MG63 (cell line): Measurements from ENCODE around the gene METTL25B. TPM values are rescaled to one million over a fixed set of nuclear protein-coding genes. Genes with fewer than 3 reads are reported as not detected.
A peak's percentile ranks its signal among the peaks of the same experiment; 100 is the strongest.

Source experiments
- DNase-seq: peaks from one replicate; pipeline ENCODE4 v3.0.0-alpha.2; 2020
- H3K27me3 ChIP-seq: fragments of 250-450 bp; sonication (Bioruptor Pico); 2 replicates; pipeline ENCODE4 v1.5.1; 2020; ENCODE audit warnings: mild to moderate bottlenecking, moderate library complexity
- H3K36me3 ChIP-seq: fragments of 250-450 bp; sonication (Bioruptor Pico); 2 replicates; pipeline ENCODE4 v1.5.1; 2020; ENCODE audit warnings: mild to moderate bottlenecking, moderate library complexity
- H3K4me3 ChIP-seq: fragments of 250-450 bp; sonication (Bioruptor Pico); 2 replicates; pipeline ENCODE4 v1.5.1; 2020; ENCODE audit warnings: mild to moderate bottlenecking, moderate library complexity
- H3K9me3 ChIP-seq: fragments of 250-450 bp; sonication (Bioruptor Pico); 2 replicates; pipeline ENCODE4 v1.5.1; 2020; ENCODE audit warnings: mild to moderate bottlenecking, moderate library complexity
- total RNA-seq: library from RNA; depleted of rRNA; stranded (reverse); fragments of >200 nt; shearing (Covaris generic); gene quantifications from 2 replicates; pipeline ENCODE4 v1.2.3, GENCODE V29; 2014; ENCODE audit warnings: low replicate concordance; rRNA removed

The METTL25B gene
- total RNA-seq, 1 experiment from 2014 or later: 20.8 TPM

- peak; percentile 52 for DNase-seq
- Histone ChIP-seq H3K27me3 (no peaks in the 10 kb centered on the region), H3K4me3 (peak overlapping the region; percentile 88), H3K36me3 (peaks cover 43% of the 10 kb centered on the region), H3K9me3 (no peaks in the 10 kb centered on the region)
Measured at GRCh38 chr1:156767879-156768604, 39.8 kb downstream of the METTL25B start.

GRCh38 chr1:156768610-156769295 is 40.5 kb downstream of the METTL25B start:
- DNase-seq: no peak
- peaks cover 50% of the 10 kb centered on the region for H3K36me3 ChIP-seq
- peak overlapping the region; percentile 88 for H3K4me3 ChIP-seq
- H3K9me3 ChIP-seq: no peaks in the 10 kb centered on the region
- no peaks in the 10 kb centered on the region for H3K27me3 ChIP-seq

GRCh38 chr1:156772222-156772621 is 44.0 kb downstream of the METTL25B start:
- no peak for DNase-seq
- Histone ChIP-seq H3K36me3 (peaks cover 62% of the 10 kb centered on the region), H3K9me3 (no peaks in the 10 kb centered on the region), H3K27me3 (no peaks in the 10 kb centered on the region), H3K4me3 (no peak overlapping the region)

GRCh38 chr1:156772728-156773497 is 44.6 kb downstream of the METTL25B start:
- Histone ChIP-seq H3K27me3 (no peaks in the 10 kb centered on the region), H3K4me3 (no peak overlapping the region), H3K9me3 (no peaks in the 10 kb centered on the region), H3K36me3 (peaks cover 60% of the 10 kb centered on the region)
- no peak for DNase-seq

GRCh38 chr1:156773607-156774006 is 45.3 kb downstream of the METTL25B start:
- H3K4me3 ChIP-seq: no peak overlapping the region
- DNase-seq: no peak
- no peaks in the 10 kb centered on the region for H3K9me3 ChIP-seq
- no peaks in the 10 kb centered on the region for H3K27me3 ChIP-seq
- peaks cover 53% of the 10 kb centered on the region for H3K36me3 ChIP-seq

GRCh38 chr1:156775799-156776198 is 47.5 kb downstream of the METTL25B start:
- no peaks in the 10 kb centered on the region for H3K9me3 ChIP-seq
- DNase-seq: no peak

GRCh38 chr1:156776942-156777341 is 48.7 kb downstream of the METTL25B start:
- DNase-seq: no peak
- H3K9me3 ChIP-seq: no peaks in the 10 kb centered on the region
- H3K27me3 ChIP-seq: no peaks in the 10 kb centered on the region

More at GRCh38 chr1:156775799-156776198, 47.5 kb downstream of the METTL25B start:
- Histone ChIP-seq H3K36me3 (peaks cover 48% of the 10 kb centered on the region), H3K4me3 (no peak overlapping the region), H3K27me3 (no peaks in the 10 kb centered on the region)

GRCh38 chr1:156777573-156777972 is 49.3 kb downstream of the METTL25B start:
- DNase-seq: no peak

More at GRCh38 chr1:156776942-156777341, 48.7 kb downstream of the METTL25B start:
- Histone ChIP-seq H3K36me3 (peaks cover 45% of the 10 kb centered on the region), H3K4me3 (no peak overlapping the region)

GRCh38 chr1:156781585-156782186 is 53.4 kb downstream of the METTL25B start:
- H3K27me3 ChIP-seq: no peaks in the 10 kb centered on the region
- no peaks in the 10 kb centered on the region for H3K9me3 ChIP-seq
- H3K4me3 ChIP-seq: no peak overlapping the region
- no peak for DNase-seq
- H3K36me3 ChIP-seq: peaks cover 63% of the 10 kb centered on the region

More at GRCh38 chr1:156777573-156777972, 49.3 kb downstream of the METTL25B start:
- Histone ChIP-seq H3K27me3 (no peaks in the 10 kb centered on the region), H3K36me3 (peaks cover 45% of the 10 kb centered on the region), H3K9me3 (no peaks in the 10 kb centered on the region), H3K4me3 (no peak overlapping the region)

GRCh38 chr1:156785458-156785857 is 57.2 kb downstream of the METTL25B start:
- no peak for DNase-seq
- no peaks in the 10 kb centered on the region for H3K27me3 ChIP-seq
- no peaks in the 10 kb centered on the region for H3K9me3 ChIP-seq
- H3K36me3 ChIP-seq: peaks cover 83% of the 10 kb centered on the region
- H3K4me3 ChIP-seq: no peak overlapping the region

Other genes with a start within 250 kb of the METTL25B start
- gene MEF2D, start 227.7 kb upstream of the METTL25B start, total RNA-seq: 3.4 and 11.7 TPM in 2 replicates
- 18.7 and 20.7 TPM in 2 replicates for gene IQGAP3, start 155.9 kb upstream of the METTL25B start, total RNA-seq
- not detected in 2 replicates for gene TTC24, start 148.7 kb upstream of the METTL25B start, total RNA-seq
- gene NAXE, start 136.7 kb upstream of the METTL25B start, total RNA-seq: 105 and 170 TPM in 2 replicates
- gene GPATCH4, start 127.0 kb upstream of the METTL25B start, total RNA-seq: 10.0 and 48.6 TPM in 2 replicates
- not detected in 2 replicates for gene HAPLN2, start 109.1 kb upstream of the METTL25B start, total RNA-seq
- not detected in 2 replicates for gene BCAN, start 86.4 kb upstream of the METTL25B start, total RNA-seq
- gene NES, start 51.1 kb upstream of the METTL25B start, total RNA-seq: 0.03 TPM in 1 of 2 replicates, not detected in the other
- 57.8 and 62.8 TPM in 2 replicates for gene CRABP2, start 22.9 kb upstream of the METTL25B start, total RNA-seq
- 15.6 and 38.7 TPM in 2 replicates for gene ISG20L2, start 297 bp downstream of the METTL25B start, total RNA-seq
- 189 and 246 TPM in 2 replicates for gene MRPL24, start 12.6 kb downstream of the METTL25B start, total RNA-seq
- gene HDGF, start 23.2 kb downstream of the METTL25B start, total RNA-seq: 565 and 817 TPM in 2 replicates
- gene PRCC, start 39.1 kb downstream of the METTL25B start, total RNA-seq: 56.9 and 65.6 TPM in 2 replicates
- gene SH2D2A, start 88.4 kb downstream of the METTL25B start, total RNA-seq: not detected in 2 replicates
- gene INSRR, start 130.6 kb downstream of the METTL25B start, total RNA-seq: not detected in 2 replicates
- not detected in 2 replicates for gene NTRK1, start 132.4 kb downstream of the METTL25B start, total RNA-seq
- gene PEAR1, start 165.2 kb downstream of the METTL25B start, total RNA-seq: 0.46 TPM in 1 of 2 replicates, not detected in the other
- gene LRRC71, start 192.2 kb downstream of the METTL25B start, total RNA-seq: not detected in 2 replicates